ENCODE data around the gene KHNYN.

KHNYN gene

DNA sequence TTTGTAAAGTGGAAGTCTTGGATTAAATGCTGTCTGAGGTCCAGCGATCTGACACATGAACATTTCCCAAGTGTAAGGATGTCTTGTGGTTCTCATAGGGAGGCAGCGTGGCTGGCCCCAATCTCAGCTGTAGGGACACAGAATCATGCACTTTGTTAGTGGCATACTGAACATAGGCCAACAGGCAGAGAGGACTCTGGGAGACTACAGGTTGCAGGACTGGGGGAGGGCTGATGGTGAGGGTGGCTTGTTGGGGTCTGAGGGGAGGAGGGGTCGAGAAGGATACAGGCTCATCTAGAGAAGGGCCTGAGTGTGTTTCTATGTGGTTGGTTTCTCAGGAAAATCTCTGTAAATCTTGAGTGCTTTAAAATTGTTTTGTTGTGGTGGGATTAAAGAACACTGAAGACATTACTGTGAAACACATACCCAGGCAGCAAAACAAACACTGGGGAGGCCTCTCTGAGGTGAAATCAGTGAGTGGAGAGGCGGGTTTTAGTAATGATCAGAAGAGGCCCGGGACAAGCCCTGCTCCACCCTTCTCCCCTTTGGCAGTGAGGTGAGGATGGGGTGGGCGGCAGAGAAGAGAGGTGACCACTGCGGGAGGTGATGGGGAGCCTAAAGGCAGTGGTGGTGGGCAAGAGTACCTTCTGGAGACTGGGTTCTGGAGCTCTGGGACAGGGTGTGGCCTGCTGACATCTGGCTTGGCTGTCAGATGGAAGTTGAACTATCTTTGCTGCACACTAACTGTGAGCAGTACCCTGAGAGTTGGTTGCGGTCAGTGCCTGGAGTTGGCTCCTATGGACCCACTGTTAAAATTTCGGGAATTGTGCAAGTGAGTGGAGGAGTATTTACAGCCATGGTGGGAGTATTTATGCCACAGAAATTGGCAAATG is 27.7 kb upstream of the KHNYN start:
- no peak for DNase-seq (ENCODE audit: low read depth)

DNA sequence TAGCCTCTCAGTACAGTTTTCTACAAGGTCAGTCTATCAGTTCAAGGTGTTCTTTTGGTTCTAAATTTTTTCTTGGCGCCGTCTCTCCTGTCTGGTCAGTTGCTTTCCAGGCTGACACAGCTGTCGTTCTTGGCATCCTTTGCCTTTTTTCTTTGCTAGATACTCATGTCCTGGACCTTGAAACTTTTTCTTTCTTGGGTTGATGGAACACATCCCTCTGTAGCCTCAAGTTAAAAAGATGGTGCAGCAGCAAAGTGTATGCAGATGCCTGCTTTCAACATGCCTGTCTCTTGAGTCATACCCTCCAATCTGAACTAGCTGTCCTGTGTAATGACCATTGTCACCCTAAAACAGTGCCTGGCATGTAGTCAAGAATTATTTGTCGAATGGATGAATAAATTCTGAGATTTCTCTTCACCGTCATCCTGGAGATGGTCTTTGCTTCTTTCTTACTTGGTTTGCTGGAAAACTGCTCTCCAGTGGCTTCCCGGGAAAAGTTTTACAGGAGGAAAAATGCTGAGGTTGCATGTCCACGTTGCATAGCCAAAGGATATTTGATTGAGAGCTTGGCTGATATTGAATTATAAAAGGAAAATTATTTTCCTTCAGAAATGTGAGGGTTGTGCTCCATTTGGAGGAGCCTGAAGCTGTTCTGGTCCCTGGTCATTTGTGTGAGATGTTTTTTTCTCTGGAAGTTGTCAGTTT is 26.3 kb upstream of the KHNYN start:
- peak; percentile 18 for DNase-seq (ENCODE audit: low read depth)

GRCh38 chr14:24404814-24405213 is 24.9 kb upstream of the KHNYN start:
- DNase-seq (ENCODE audit: low read depth) = no peak

- no peak for DNase-seq (ENCODE audit: low read depth)
These were observed 23.3 kb upstream of the KHNYN start for GRCh38 chr14:24406416-24406815.

DNA sequence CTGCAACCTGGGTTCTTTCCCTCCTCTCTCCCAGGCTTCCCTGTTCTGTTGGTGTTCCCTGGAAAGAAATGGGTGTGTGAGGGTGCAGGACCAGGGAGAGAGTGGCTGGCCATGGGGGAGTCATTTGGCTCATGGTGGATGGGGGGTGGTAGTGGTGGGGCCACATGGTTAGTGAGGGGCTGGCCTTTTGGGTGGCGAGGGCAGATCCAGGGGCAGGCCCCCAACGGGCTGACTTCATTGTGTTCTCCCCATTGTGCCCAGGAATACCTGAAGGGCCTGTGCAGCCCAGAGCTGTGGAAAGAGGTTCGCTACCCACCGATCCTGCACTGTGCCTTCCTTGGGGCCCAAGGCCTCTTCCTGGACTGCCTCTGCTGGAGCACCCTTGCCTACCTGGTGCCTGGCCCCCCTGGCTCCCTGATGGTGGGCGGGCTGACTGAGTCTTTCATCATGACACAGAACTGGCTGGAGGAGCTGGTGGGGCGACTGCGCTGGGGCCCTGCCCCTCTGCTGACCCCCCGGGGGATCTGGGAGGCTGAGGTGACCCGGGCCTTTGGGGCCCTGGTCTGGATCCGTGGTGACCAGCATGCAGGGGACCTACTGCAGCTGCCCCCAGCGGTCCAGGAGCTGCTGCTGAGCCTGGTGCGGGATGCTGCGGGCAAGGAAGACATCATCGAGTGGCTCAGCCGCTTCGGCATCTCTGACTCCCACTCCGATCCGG is 22.0 kb upstream of the KHNYN start:
- no peak for DNase-seq (ENCODE audit: low read depth)

GRCh38 chr14:24408764-24409163 is 21.0 kb upstream of the KHNYN start:
- DNase-seq (ENCODE audit: low read depth) = no peak

DNA sequence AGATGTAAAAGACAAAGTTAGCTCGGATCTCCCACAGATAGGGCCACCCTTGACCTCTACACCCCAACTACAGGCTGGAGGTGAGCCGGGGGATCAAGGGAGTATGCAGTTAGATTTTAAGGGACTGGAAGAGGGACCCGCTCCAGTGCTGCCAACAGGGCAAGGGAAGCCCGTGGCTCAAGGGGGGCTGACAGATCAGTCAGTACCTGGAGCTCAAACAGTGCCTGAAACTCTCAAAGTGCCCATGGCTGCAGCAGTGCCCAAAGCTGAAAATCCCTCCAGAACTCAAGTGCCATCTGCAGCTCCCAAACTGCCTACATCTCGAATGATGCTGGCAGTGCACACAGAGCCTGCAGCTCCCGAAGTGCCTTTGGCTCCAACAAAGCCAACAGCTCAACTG is 20.6 kb upstream of the KHNYN start:
- DNase-seq (ENCODE audit: low read depth) = no peak

DNA sequence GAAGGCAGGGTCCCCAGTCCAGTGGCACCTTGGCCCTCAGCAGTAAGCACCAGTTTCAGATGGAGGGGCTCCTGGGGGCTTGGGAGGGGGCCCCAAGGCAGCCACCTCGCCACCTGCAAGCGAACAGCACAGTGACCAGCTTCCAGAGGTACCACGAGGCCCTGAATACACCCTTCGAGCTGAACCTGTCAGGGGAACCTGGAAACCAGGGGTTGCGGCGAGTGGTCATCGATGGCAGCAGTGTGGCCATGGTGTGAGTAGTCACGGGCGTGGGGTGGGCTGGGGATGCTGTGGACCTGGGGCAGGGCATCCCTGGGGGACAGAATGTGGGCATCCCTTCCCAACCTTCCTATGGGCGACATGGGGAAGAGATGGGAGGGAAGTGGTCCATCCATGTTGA is 19.8 kb upstream of the KHNYN start:
- DNase-seq (ENCODE audit: low read depth) = no peak

GRCh38 chr14:24411443-24412389 is 18.0 kb upstream of the KHNYN start:
- peak; percentile 70 for DNase-seq (ENCODE audit: low read depth)

DNA sequence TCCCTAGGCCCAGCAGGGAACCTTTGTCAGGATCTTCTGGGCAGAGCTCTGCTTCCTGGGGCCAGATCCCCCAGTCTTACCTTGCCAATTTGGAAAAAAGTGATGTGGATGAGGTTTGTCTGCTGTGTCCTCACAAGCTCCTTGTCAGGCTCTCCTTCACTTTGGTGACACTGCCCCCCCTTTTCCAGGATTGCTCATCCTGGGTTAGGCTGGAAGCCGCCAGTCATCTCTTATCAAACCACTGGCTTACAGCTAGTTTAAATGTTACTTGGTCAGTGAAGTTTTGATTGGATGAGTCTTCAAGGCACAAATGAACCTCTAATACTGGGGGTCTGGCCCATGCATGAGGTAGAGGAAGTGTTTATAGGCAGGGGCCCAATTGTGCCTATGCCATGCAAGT is 15.7 kb upstream of the KHNYN start:
- no peak for DNase-seq (ENCODE audit: low read depth)

DNA sequence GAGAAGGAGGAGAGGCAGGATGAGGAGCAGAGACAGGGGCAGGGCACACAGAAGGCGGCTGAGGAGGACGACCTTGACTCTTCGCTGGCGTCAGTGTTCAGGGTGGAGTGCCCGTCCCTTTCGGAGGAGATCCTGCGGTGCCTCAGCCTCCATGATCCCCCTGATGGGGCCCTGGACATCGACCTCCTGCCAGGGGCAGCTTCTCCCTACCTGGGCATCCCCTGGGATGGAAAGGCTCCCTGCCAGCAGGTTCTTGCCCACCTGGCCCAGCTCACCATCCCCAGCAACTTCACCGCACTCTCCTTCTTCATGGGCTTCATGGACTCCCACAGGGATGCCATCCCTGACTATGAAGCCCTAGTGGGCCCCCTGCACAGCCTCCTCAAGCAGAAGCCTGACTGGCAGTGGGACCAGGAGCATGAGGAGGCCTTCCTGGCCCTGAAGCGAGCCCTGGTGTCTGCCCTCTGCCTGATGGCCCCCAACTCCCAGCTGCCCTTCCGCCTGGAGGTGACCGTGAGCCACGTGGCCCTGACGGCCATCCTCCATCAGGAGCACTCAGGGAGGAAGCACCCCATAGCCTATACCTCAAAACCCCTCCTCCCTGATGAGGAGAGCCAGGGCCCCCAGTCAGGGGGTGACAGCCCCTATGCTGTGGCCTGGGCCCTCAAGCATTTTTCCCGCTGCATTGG is 14.9 kb upstream of the KHNYN start:
- DNase-seq (ENCODE audit: low read depth) = no peak

GRCh38 chr14:24415421-24416253 is 14.1 kb upstream of the KHNYN start:
- DNase-seq (ENCODE audit: low read depth) = no peak

- DNase-seq (ENCODE audit: low read depth) = no peak
These were observed 13.4 kb upstream of the KHNYN start for GRCh38 chr14:24416254-24416931.

DNA sequence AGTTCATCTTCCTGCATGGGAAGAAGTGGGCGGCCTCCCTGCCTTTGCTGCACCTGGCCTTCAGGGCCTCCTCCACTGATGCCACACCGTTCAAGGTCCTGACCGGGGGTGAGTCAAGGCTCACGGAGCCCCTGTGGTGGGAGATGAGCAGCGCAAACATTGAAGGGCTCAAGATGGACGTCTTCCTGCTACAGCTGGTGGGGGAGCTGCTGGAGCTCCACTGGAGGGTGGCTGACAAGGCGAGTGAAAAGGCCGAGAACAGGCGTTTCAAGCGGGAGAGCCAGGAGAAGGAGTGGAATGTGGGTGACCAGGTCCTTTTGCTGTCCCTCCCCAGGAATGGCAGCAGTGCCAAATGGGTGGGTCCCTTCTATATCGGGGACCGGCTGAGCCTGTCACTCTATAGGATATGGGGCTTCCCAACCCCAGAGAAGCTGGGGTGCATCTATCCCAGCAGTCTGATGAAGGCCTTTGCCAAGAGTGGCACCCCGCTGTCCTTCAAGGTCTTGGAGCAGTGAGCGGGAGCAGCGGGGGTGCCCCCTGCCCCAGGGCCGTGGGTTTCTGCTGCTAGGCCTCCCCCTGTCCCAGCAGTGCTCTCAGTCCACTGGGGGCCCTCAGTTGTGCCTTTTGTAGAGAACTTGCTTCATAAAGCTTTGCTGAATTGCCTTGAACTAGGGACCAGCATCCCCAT is 12.7 kb upstream of the KHNYN start:
- no peak for DNase-seq (ENCODE audit: low read depth)

GRCh38 chr14:24417832-24418491 is 11.8 kb upstream of the KHNYN start:
- DNase-seq (ENCODE audit: low read depth) = no peak

- no peak for DNase-seq (ENCODE audit: low read depth)
These were observed 11.3 kb upstream of the KHNYN start for GRCh38 chr14:24418492-24418873.

DNA sequence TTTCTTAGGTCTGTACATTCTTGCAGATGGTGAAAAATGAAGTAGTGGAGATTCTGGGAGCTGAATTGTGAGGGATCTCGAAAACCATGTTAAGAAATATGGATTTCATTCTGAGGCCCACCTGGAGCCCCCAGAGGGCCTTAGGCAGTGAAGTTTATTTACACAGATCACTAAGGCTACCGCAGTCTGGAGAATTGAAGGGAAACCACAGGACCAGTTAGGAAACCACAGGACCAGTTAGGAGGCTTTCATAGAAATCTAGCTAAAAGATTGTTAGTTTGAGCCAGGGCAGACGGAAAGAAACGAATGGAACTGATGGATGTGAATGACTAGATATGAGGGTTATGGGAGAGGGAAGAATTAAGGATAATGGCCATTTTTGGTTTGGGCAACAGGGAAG is 7.5 kb upstream of the KHNYN start:
- no peak for DNase-seq (ENCODE audit: low read depth)
